ENCODE measurements around the gene PLCB4.

- TF ChIP-seq CTCF (IDR thresholded peaks at IDR 0.05) = no peak
- no peak for TF ChIP-seq POLR2A (IDR thresholded peaks at IDR 0.05)
These were observed 279.9 kb downstream of the PLCB4 start for GRCh38 chr20:9348747-9349146.
